HG02938 (cell line): ENCODE results near the gene NR5A1.

Experiments
- ATAC-seq: cut with Tn5 transposase; IDR thresholded peaks from one replicate; pipeline ENCODE4 v1.9.1; 2021; ENCODE audit warnings: mild to moderate bottlenecking, moderate library complexity; ENCODE audit not compliant: unreplicated experiment

NR5A1 gene

GRCh38 chr9:124506931-124507879 lies at the start of gene NR5A1:
TSS of gene NR5A1 (minus strand) at chr9:124507399. CDS start at chr9:124503395, 4,004 bp downstream.
- no peak for ATAC-seq

GRCh38 chr9:124555043-124555442 lies 47.8 kb upstream of the NR5A1 start:
- ATAC-seq: no peak

- ATAC-seq: no peak
These were observed 46.5 kb upstream of the NR5A1 start for GRCh38 chr9:124553738-124554137.

GRCh38 chr9:124552273-124552605 lies 45.0 kb upstream of the NR5A1 start:
- ATAC-seq: no peak

GRCh38 chr9:124551472-124552272 lies 44.5 kb upstream of the NR5A1 start:
- no peak for ATAC-seq

- no peak for ATAC-seq
These were observed 42.9 kb upstream of the NR5A1 start for GRCh38 chr9:124550072-124550471.

- ATAC-seq: no peak
These were observed 41.8 kb upstream of the NR5A1 start for GRCh38 chr9:124549016-124549415.

GRCh38 chr9:124544535-124544934 lies 37.3 kb upstream of the NR5A1 start:
- no peak for ATAC-seq

- ATAC-seq: no peak
These were observed 34.6 kb upstream of the NR5A1 start for GRCh38 chr9:124541824-124542223.

- no peak for ATAC-seq
These were observed 30.7 kb upstream of the NR5A1 start for GRCh38 chr9:124537926-124538325.

- no peak for ATAC-seq
These were observed 28.6 kb upstream of the NR5A1 start for GRCh38 chr9:124535846-124536245.

GRCh38 chr9:124532897-124533296 lies 25.7 kb upstream of the NR5A1 start:
- no peak for ATAC-seq

- ATAC-seq: no peak
These were observed 23.9 kb upstream of the NR5A1 start for GRCh38 chr9:124531115-124531514.

- ATAC-seq: no peak
These were observed 23.0 kb upstream of the NR5A1 start for GRCh38 chr9:124530246-124530645.

- ATAC-seq: no peak
These were observed 20.6 kb upstream of the NR5A1 start for GRCh38 chr9:124527781-124528180.

- no peak for ATAC-seq
These were observed 19.0 kb upstream of the NR5A1 start for GRCh38 chr9:124526174-124526573.

GRCh38 chr9:124522121-124523098 lies 15.2 kb upstream of the NR5A1 start:
- no peak for ATAC-seq

GRCh38 chr9:124521142-124521541 lies 13.9 kb upstream of the NR5A1 start:
- ATAC-seq: no peak

GRCh38 chr9:124520206-124520596 lies 13.0 kb upstream of the NR5A1 start:
- no peak for ATAC-seq

- ATAC-seq: no peak
These were observed 10.9 kb upstream of the NR5A1 start for GRCh38 chr9:124518116-124518515.

GRCh38 chr9:124517600-124517999 lies 10.4 kb upstream of the NR5A1 start:
- no peak for ATAC-seq
